ENCODE results near the gene SOX6.

SOX6 gene

DNA sequence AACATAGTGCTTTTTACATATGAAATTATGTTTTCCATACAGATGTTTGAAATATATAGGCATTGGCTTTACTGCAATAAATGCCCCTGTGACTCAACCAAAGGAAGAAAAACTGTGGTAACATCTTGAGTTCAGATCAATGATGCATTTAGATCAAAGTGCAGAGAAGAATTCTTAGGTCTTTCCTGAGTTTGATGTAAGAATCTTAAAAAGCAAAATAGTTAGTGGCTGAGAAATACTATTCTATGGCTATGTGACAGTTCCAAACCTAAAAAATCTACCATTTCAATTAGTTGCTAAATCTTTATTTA lies 93.7 kb downstream of the SOX6 start:
- no peak for DNase-seq

DNA sequence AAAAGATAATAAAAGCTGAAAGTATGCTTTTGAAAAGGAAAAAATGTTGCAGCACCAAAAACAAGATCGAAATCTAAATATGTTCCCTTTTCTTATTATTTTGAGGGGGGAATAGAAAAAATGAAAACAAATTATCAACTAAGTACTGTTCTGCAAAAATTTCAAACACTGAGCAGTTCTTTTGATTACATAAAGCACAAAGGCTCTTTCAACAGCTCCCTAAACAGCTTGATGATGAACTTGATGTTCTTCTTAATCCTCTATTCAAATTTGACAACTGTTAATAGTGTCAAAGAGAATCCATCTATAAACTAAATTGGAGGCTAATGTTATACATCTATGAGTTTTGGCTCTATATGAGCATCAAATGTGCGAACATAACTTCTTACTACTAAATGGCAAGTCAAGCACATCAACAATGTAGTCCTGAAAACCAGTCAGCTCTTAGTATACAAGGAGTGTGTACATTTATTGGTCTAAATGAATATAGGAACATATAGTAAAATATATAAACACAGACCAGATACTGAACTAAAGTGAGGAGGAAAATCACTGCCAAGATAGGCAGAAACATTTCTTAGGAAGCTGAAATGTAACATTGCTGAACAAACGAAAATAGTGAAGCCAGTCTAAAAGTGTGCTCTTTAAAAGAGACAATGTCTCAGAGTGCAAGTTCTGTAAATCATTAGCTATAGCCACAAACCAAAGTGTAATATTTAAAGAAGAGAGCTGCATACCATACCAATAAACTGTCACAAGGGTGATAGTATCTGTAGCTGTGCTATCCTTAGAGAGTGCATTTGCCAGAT lies 94.3 kb downstream of the SOX6 start:
- no peak for DNase-seq

DNA sequence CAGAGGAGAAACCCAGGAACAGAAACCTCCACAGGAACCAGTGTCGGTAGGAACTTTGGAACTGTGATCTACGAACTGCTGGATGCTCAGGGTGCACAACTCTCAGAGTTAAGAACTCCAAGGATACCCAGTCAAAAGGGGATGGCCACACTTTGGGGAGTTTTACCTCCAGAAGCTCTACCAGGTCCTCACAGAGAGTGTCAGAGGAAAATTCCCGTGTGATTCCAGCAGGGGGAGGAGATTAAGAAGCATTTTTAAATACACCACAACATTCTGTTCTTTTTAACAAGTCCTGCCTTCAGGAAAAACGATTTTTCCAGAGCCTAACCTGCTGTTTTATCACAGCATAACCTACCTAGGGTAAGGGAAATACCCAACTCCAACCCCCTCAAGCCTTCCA lies 104.0 kb downstream of the SOX6 start:
- no peak for DNase-seq

- DNase-seq = no peak
Measured at GRCh38 chr11:16248248-16248647, 108.1 kb downstream of the SOX6 start.

DNA sequence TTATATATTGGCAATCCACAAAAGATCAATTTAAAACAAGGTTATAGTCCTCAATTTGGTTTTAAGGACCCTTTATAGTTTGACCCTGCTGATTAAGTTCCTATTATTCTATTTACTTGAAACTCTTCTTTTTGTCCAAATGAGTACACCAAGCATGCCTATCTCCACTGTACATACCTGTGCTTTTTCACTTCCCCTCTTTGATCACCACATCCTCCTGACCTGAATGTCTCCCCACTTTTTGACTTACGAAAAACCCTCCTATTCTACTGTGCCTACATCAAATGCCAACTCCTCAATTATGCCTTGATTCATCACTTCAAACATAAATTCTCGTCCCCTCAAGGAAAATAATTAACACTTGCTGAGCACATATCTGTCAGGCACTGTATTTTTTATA lies 113.5 kb downstream of the SOX6 start:
- no peak for DNase-seq

- no peak for DNase-seq
Measured at GRCh38 chr11:16240687-16241086, 115.7 kb downstream of the SOX6 start.

DNA sequence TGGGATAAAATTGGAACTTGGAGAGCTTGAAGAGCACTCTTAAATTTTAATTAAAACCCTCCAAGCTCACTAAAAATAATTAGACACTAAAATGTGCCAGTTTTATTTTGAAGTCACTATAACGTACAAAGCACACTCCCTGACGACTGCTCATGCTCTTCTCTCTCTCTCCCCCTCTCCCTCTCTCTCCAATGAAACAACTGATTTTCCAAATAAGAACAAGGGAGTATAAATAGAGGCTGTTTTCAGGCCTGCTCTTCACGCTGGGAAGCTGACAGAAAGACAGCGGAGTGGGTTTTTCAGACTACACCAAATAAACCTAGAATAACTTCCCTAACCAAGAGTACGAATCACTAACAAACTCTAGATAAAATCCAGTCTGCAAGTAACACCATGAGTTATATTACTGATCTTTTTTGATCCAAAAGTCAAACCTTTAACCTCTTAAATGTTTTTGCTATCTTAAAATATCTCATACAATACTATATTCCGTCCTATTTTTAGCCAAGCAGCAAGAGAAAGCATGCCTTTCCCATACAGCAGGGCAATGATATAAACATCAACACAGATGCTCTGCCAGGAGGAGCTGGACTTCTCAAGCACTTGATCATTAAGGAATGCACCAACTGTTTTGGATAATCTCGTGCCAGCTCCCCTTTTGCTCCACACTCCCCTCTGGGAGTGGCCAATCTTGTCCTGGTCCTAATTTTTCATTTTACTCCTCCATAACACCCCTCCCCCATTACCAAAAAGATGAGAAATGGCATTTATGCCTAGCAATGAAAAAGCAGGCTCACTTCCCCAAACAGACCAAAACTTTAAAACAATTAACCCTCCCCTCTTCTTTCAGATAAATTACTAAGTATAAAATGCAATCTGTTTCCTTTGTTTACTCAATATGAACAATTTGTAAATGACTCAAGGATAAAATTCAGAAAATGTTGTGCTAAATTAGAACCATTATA lies 116.9 kb downstream of the SOX6 start:
- peak; percentile 40 for DNase-seq

DNA sequence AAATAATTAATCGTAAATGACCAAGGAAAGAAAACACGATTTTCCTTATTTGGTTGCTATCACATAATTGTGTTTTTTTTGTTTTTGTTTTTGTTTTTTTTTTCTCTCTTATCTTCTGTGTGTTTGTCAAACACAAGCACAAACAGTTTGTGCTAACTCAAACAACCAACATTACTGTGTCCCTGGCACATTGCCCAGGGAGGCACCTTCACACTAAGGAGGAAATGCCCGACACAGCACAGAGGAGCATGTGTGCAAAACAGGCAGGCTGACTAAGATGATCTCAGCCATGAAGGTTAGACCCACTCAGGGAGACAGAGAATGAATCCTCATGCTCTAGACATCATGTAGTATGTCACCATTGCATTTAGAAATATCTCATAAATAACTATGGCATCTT lies 130.1 kb downstream of the SOX6 start:
- peak; percentile 90 for DNase-seq

GRCh38 chr11:16225623-16226022 lies 130.7 kb downstream of the SOX6 start:
- DNase-seq = no peak

GRCh38 chr11:16223558-16223957 lies 132.8 kb downstream of the SOX6 start:
- no peak for DNase-seq

GRCh38 chr11:16217631-16218030 lies 138.7 kb downstream of the SOX6 start:
- no peak for DNase-seq

- no peak for DNase-seq
Measured at GRCh38 chr11:16216831-16217230, 139.5 kb downstream of the SOX6 start.

DNA sequence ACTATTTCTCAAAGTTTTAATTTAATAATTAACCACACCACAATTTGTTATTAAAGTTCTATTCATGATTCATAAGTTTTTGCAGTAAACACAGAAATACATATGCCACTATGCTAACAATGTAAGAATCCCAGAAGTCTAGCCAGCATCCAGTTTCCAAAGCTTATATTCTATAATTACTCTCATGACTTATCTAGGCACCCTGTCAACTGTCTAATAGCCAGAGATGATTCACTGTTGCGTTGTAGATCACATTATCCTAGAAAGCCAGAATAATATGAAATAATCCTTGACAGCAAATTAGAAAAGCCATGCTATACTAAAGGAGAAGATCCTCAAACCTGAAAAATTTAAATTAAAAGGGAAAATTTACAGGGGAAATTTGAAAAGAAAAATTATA lies 141.0 kb downstream of the SOX6 start:
- DNase-seq = no peak

GRCh38 chr11:16211407-16211806 lies 144.9 kb downstream of the SOX6 start:
- DNase-seq = no peak

DNA sequence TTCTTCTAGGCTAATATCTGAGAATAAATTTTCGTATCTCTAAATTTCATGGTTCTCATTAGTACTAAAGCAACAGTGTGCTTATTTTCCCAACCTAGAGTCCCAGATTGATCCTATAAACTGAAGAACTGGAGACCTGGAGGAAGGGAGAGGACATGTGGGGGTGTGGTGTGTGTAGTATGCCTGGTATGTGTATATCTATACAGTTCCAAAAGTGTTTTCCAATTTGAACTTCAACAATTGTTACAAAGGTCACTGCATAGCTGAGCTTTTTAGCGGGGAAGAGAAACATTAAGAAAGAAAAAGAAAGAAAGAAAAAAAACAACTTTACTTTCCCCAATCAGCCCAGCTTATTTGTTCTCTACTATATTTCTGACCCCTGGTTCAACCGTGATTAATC lies 152.1 kb downstream of the SOX6 start:
- no peak for DNase-seq

DNA sequence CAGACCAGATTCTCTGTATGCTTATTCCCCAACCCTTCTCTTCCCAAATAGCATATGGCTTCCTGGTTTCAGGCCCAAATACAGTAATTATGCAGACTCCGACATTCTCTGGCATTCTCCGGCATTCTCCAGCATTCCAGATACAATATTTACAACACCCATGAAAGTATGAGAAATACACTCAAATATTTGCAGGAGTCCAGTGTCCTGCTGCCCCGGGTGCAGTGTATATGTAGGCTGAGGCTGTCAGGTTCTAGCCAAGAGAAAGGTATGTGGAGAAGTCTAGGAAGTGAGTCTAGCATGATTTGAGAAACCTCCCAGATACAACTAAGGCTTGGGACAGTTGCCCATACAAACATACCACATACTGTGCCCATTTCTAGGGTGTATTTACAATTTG lies 160.7 kb downstream of the SOX6 start:
- DNase-seq = no peak

- DNase-seq = no peak
Measured at GRCh38 chr11:16194566-16194965, 161.8 kb downstream of the SOX6 start.

GRCh38 chr11:16193897-16194381 lies 162.4 kb downstream of the SOX6 start:
- no peak for DNase-seq

DNA sequence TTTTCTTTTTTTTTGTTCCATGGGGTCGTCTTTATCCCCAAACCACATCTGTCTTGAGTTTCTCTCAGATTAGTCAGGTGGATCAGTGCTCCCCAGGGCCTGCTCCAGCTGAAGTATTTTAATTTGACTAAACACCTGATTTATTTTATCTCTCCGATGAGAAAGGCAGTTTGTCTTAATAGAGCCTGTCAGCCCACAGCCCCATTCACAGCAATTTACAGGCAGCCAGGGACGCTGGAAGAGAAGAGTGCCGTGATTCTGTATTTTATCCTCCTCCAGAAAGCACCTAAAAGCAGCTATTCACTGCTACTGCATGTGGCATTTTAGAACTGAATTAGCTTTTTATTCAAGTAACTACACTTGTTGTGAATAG lies 164.5 kb downstream of the SOX6 start:
- DNase-seq = peak; percentile 37

DNA sequence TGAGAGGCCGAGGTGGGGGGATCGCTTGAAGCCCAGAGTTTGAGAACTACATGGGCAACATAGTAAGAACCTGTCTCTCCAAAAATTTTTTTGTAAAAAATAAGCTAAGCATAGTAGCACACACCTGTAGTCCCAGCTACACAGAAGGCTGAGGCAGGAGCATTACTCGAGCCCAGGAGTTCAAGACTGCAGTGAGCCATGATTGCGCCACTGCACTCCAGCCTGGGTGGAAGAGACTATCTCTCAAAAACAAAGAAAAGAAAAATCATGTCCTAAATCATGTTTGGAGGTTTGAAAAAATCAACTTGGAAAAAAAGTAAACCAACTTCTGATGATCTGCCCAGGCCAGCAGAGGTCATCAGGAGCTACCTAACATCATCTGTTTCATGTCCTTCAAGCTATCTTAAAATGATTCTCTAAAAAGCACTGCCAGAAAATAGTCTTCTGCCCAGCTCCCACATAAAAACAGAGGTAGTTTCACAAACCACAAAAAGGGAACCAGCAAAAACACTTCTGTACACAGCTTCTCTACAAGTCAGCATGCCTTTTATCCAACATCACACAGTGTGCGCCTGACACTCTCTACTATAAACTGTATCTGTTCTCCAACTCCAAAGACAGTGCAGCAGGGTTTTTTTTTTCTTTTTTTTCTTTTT lies 165.0 kb downstream of the SOX6 start:
- DNase-seq = peak; percentile 24

DNA sequence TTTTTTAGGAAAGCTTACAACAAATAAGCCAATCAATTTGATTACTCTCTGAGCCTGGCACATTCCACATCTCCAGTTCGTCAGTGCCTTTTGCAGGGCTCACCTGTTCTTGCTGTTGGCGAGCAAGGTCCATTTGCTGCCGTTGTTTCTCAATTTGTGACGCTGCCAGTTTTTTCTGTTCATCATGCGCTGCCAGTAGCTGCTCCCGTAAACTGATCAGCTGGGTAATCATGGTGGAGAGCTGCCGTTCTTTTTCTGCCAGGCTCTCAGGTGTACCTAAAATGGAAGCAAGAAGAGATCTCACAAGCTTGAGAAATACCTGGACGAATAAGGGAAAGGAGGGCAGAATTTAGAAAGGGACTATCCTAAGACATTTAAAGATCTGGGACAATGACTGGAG lies 169.7 kb downstream of the SOX6 start:
- peak; percentile 86 for DNase-seq

- DNase-seq = no peak
Measured at GRCh38 chr11:16185042-16185441, 171.3 kb downstream of the SOX6 start.

DNA sequence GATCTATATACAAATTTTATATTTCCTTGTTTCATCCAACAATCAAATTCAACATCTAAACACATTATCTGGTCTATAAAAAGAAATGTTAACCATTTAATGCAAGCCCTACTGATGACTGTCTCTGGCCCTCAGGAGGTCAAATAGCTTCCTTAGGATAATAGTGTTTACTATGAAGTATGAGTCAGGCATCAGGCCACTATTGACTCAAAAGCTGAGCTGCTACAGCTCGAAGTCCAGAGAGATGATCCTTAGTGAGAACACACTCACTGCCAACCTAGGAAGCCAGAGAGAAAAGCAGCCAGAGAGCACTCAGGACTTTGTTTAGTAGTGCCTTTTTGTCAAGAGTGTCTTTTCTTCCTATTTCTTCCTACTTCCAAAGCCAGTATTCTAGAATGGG lies 171.8 kb downstream of the SOX6 start:
- no peak for DNase-seq

GRCh38 chr11:16182553-16182952 lies 173.8 kb downstream of the SOX6 start:
- no peak for DNase-seq
